ENCODE measurements around the gene CCDC106. TPM values are rescaled to one million over a fixed set of nuclear protein-coding genes. Genes with fewer than 3 reads are reported as not detected.

CCDC106 gene
- total RNA-seq, 1 donor from 2014 or later, result 9.4 TPM

DNA sequence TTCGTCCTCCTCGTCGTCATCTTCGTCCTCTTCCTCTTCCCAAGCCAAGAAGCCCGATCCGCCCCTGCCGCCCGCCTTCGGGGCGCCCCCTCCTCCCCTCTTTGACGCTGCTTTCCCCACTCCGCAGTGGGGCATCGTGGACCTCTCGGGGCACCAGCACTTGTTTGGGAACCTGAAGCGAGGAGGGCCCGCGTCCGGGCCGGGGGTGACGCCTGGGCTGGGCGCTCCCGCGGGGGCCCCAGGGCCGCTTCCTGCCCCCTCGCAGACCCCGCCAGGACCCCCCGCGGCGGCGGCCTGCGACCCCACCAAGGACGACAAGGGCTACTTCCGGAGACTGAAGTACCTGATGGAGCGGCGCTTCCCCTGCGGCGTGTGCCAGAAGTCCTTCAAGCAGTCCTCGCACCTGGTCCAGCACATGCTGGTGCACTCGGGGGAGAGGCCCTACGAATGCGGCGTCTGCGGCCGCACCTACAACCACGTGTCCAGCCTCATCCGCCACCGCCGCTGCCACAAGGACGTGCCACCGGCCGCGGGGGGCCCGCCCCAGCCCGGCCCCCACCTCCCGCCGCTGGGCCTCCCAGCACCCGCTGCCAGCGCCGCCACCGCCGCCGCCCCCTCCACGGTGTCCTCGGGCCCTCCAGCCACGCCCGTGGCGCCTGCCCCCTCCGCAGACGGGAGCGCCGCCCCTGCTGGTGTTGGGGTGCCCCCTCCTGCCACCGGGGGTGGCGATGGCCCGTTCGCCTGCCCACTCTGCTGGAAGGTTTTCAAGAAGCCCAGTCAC lies 33.9 kb upstream of the CCDC106 start:
- DNase-seq (ENCODE audit: low spot score in 2 of 2), result no peak
- no peak for FAIRE-seq

GRCh38 chr19:55614711-55615542 lies 33.1 kb upstream of the CCDC106 start:
- DNase-seq (ENCODE audit: low spot score in 2 of 2), result no peak
- FAIRE-seq, result no peak

- DNase-seq (ENCODE audit: low spot score in 2 of 2) (no peak), FAIRE-seq (no peak)
Observed at GRCh38 chr19:55615543-55616394, 32.2 kb upstream of the CCDC106 start.

- DNase-seq (ENCODE audit: low spot score in 2 of 2) (no peak), FAIRE-seq (no peak)
Observed at GRCh38 chr19:55616395-55616875, 31.6 kb upstream of the CCDC106 start.

DNA sequence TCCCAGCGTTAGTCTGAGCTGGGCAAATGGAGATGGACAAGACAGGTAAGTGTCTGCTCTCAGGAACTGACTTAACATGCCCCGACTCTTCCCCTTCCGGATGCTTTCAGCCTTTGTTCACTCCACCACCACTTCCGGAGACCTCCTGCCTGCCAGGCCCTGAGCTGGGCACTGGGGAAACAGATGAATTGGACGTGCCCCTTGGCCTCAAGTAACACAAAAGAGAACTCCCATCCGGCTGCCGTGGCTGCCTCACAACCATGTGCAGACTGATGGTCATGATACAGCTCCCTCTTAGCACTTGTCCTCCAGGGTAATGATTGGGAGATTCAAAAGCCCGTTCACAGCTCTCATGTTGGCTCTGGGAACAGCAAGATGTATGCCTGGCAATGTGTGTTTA lies 30.6 kb upstream of the CCDC106 start:
- no peak for FAIRE-seq
- no peak for DNase-seq (ENCODE audit: low spot score in 2 of 2)

DNA sequence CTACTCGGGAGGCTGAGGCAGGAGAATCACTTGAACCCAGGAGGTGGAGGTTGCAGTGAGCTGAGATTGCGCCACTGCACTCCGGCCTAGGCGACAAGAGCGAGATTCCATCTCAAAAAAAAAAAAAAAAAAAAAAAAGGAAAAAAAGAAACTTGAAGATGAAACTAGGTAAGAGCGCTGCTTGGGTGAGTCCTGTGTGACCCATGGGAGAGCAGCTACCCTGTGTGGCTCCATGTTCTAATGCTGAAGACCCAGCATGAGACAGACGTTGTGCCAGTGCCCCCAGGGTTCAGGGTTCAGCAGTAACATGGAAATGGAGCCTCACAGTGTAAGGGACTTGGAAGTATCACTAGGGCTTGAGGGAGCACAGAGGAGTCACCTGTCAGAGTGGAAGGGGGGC lies 29.6 kb upstream of the CCDC106 start:
- FAIRE-seq (no peak), DNase-seq (ENCODE audit: low spot score in 2 of 2) (no peak)

DNA sequence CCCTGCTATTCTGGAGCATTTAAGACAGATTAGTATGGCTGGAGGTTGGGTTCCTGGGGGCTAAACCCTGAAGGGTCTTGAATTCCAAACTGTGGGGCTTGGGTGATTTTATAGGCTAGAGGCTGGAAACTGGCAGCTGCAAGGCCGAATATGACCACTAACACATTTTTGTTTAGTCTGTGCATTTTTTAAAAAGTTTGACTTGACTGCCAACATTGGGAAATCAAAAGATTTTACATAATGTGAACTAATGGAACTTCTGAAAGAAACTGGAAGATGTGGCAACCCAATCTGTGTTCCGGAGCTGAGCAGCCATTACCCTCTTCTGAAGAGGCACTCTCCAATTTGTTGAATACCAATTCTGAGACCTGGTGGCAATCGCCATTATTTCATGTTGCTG lies 28.7 kb upstream of the CCDC106 start:
- DNase-seq (ENCODE audit: low spot score in 2 of 2) (no peak), FAIRE-seq (no peak)

DNA sequence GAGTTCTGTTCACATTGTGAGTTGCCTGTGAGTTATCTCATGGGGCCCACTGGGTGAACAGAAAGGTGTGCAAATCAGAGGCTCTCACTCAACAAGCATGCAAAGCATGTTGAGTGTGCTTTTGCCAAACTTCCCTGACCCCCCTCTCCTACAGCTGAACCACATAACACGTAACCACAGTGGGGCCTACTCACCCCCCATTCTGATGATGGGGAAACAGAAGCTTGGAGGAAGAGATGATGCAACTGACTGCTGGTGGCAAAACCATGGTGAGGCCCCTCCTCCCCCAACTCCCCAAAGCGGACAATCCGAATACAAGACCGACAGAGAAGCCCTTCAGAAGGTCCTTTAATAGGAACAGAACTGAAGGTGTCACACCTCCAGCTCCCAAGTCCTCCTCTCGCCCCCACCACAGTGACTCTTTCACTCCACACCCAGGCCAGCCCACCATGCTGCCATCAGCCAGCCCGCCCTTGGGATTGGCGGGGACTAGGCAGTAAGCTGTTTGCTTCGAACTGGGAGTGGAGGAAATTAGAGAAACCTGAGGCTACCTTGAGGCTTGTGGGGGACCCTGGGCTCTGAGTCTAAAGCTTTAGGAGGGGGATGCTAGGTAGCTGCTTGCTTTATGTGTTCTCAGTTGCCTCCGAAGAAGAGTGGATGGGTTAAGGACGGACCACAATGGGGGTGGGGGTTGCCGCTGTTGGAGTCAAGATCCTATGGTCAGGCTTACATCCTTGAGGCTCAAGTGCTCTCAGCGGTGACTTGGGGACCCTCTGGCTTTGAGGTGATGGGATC lies 27.4 kb upstream of the CCDC106 start:
- DNase-seq (ENCODE audit: low spot score in 2 of 2) (no peak), FAIRE-seq (no peak)

- no peak for DNase-seq (ENCODE audit: low spot score in 2 of 2)
- no peak for FAIRE-seq
Observed at GRCh38 chr19:55621205-55621672, 26.8 kb upstream of the CCDC106 start.

DNA sequence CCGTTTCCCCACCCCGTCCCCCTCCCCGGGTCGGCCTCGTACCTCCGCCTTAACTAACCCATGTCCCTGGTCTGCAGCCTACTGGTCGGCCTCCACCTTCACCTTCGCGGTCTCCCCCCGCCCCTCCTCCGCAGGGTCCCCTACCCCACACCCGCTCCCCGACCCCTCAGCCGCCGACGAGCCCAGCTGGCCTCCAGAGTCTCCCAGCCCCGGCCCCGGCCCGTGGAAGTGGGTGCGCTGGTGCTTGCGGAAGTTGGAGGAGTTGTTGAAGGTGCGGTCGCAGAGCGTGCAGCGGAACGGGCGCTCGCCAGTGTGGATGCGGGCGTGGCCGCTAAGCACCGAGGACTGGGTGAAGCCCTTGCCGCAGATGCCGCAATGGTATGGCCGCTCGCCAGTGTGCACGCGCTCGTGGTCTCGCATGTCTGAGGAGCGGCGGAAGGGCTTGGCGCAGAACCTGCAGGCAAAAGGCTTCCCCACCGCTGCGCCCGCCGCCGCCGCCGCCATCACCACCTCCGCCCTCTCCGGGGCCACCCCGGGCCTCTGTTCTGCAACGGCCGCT lies 26.3 kb upstream of the CCDC106 start:
- FAIRE-seq (no peak), DNase-seq (ENCODE audit: low spot score in 2 of 2) (no peak)

GRCh38 chr19:55622242-55622969 lies 25.6 kb upstream of the CCDC106 start:
- FAIRE-seq, result no peak
- no peak for DNase-seq (ENCODE audit: low spot score in 2 of 2)

- peak in 1 of 2 donors; percentile 33 for DNase-seq (ENCODE audit: low spot score in 2 of 2)
Observed at GRCh38 chr19:55623130-55623529, 24.9 kb upstream of the CCDC106 start.

DNA sequence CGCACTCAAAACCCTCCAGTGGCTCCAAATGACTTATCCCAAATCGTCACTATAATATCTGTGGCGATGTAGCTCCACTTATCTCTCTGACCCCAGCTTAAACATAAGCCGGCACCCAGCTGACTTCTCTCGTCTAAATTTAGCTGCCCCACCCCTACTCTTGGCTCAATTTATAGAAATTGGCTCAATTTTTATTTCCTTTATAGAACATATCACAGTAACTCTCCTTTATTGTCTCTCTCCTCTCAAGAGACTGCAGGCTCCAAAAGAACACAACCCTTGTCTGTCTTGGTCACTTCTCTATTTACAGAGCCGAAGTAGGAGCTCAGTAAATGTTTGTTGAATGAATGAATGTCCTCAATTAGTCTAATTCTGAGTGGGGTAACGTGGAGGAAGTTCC lies 24.5 kb upstream of the CCDC106 start:
- FAIRE-seq (no peak), DNase-seq (ENCODE audit: low spot score in 2 of 2) (no peak)

More at GRCh38 chr19:55623130-55623529, 24.9 kb upstream of the CCDC106 start:
- FAIRE-seq, result no peak

DNA sequence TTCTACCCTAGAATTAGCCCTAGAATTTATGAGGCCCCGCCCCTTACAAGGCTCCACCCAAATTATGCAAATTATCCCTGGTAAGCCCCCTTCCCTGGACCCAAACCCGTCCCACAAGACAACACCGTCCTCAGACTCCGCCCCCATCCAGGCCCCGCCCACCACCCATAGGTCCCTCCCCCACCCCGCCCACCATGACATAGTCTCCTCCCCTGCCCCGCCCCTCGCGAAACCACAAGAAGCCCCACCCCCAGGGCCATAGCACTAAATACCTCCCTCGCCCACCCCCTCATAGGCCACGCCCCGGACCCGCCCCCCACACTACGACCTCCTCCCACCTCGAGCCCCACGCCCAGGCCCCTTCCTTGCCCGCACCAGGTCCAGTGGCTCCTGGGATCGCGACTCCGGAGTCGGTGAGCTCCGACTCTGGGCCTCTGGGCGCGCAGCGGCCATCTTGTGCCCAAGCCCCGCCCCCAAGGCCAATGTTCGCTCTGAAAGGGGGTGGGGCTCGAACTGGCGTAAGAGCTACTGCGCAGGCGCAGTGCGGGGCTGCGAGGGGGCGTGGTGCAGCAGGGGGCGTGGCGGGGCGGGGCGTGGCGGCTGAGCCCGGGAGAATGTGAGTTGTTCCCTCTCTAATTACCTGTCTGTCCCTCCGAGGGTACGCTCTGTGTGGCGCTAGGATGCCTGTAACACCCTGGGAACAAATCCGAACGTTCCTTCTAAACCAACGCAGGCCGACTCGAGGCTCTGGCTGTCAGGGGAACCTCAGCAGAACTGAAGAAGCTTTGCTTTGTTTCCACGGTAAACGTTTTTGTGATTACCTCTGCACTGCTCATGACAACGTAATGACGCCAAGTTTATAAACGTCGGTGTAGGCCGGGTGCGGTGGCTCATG lies 23.7 kb upstream of the CCDC106 start, which contains the start of gene ZNF784:
ZNF784 (minus strand) TSS at position 458 of the 895 bp plus-strand sequence; CDS start at position 453, 5 bp downstream.
- DNase-seq (ENCODE audit: low spot score in 2 of 2) (peak; percentile 95 to 97), FAIRE-seq (no peak)

DNA sequence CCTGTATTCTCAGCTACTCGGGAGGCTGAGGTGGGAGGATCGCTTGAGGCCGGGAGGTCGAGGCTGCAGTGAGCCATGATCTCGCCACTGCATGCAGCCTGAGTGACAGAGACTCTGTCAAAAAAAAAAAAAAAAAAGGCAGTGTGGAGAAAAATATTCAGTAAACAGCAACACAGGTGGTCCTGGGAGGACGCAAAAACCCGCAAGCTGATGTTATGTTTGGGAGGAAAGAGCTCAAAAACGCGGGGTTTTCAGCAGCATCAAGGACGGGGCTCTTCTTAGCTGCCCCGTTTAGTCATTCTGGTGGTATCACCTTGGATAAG lies 23.0 kb upstream of the CCDC106 start:
- FAIRE-seq, result no peak
- no peak for DNase-seq (ENCODE audit: low spot score in 2 of 2)

- DNase-seq (ENCODE audit: low spot score in 2 of 2) (no peak), FAIRE-seq (no peak)
Observed at GRCh38 chr19:55626350-55626749, 21.7 kb upstream of the CCDC106 start.

DNA sequence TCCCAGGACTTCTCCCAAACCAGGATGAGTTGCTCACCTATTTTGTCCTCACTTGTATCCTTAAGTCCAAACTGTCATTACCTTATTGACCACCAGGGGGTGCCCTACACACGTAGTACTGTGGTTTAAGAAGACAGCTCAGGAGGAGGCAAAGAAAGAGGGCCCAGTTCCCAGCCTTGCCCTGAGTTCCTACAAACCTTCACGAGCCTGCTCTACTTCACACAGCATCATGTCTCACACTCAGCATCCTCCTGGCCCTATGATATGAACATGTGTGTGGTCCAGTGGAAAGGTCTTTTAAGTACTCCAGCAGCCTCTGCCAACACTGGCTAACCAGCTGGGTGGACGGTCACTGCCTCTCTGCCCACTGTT lies 15.6 kb upstream of the CCDC106 start:
- FAIRE-seq, result no peak
- peak; percentile 56 to 69 for DNase-seq (ENCODE audit: low spot score in 2 of 2)

DNA sequence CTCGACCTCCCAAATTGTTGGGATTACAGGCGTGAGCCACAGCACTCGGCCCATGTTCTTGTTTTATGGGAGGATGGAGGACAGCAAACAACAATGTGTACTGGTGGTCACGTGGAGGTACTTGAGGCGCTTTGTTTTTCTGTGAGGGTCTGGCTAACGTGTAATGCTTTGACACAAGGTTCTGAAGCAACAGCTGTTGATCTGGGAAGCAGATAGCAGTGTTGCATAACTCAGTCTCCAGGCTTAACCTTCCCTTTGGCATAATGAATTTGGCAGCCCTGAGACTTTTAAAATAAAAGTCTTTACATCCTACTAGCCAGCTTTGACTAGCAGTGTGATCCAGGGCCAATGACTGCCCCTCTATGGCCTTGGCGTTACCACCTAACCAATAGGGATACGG lies 14.2 kb upstream of the CCDC106 start:
- DNase-seq (ENCODE audit: low spot score in 2 of 2) (no peak), FAIRE-seq (no peak)
